Activated naive CD4-positive, alpha-beta T cell treated with anti-CD3 and anti-CD28 coated beads, Interleukin-2, amount 50 U/mL, for 24 hours (primary cell): ENCODE measurements around the gene LTBP2.
"Not testable (repeated sequence)": the region's sequence is repeated elsewhere in the genome, so short reads cannot be mapped to it uniquely, and the experiment has no call there.

Experiments used
- H3K27ac Mint-ChIP-seq: one replicate; pipeline ENCODE4 v1.8.0; 2021; ENCODE audit warnings: mild to moderate bottlenecking, mixed read lengths
- H3K27me3 Mint-ChIP-seq: one replicate; pipeline ENCODE4 v1.8.0; 2021; ENCODE audit warnings: mixed read lengths
- H3K36me3 Mint-ChIP-seq: one replicate; pipeline ENCODE4 v1.8.0; 2021; ENCODE audit warnings: mixed read lengths
- H3K4me1 Mint-ChIP-seq: one replicate; pipeline ENCODE4 v1.8.0; 2021; ENCODE audit warnings: mixed read lengths
- H3K4me3 Mint-ChIP-seq: one replicate; pipeline ENCODE4 v1.8.0; 2021; ENCODE audit warnings: mild to moderate bottlenecking, mixed read lengths
- H3K9me3 Mint-ChIP-seq: one replicate; pipeline ENCODE4 v1.8.0; 2021; ENCODE audit warnings: mixed read lengths

The LTBP2 gene

GRCh38 chr14:74456684-74457564 lies 155.1 kb downstream of the LTBP2 start:
- Mint-ChIP-seq H3K4me3 (no peak overlapping the region), H3K27me3 (no peaks in the 10 kb centered on the region), H3K9me3 (no peaks in the 10 kb centered on the region), H3K4me1 (no peaks in the 10 kb centered on the region), H3K27ac (no peak overlapping the region), H3K36me3 (peaks cover 2% of the 10 kb centered on the region)

- H3K9me3 Mint-ChIP-seq, H3K4me1 Mint-ChIP-seq: not testable (repeated sequence)
These were observed 157.6 kb downstream of the LTBP2 start for GRCh38 chr14:74454397-74454796.

More at GRCh38 chr14:74454397-74454796, 157.6 kb downstream of the LTBP2 start:
- H3K27me3 Mint-ChIP-seq, H3K4me3 Mint-ChIP-seq, H3K27ac Mint-ChIP-seq, H3K36me3 Mint-ChIP-seq: not testable (repeated sequence)
